Neural cell (in vitro differentiated cells): ENCODE results near the gene PBX1. TPM values are rescaled to one million over a fixed set of nuclear protein-coding genes. Genes with fewer than 3 reads are reported as not detected.

Experiments used
- H2AFZ ChIP-seq: fragments of 200-600, 300-800 bp; sonication (generic), shearing (Covaris generic); 2 replicates; pipeline ENCODE4 v1.6.0; 2014; ENCODE audit warnings: low read depth, mild to moderate bottlenecking, antibody characterized with exemption, low read length, moderate library complexity
- H3F3A ChIP-seq: fragments of 200-600 bp; shearing (Covaris generic); 2 replicates; pipeline ENCODE4 v1.6.1; 2016; ENCODE audit warnings: mild to moderate bottlenecking, moderate library complexity, mixed read lengths, antibody characterized with exemption, low read length; ENCODE audit not compliant: insufficient read depth, poor library complexity, severe bottlenecking
- H3K27ac ChIP-seq: fragments of 200-600, 300-800 bp; sonication (generic), shearing (Covaris generic); 2 replicates; pipeline ENCODE4 v1.5.1; 2014; ENCODE audit warnings: mild to moderate bottlenecking, low read length, moderate library complexity
- H3K27me3 ChIP-seq: fragments of 300-800, 200-600 bp; sonication (generic), shearing (Covaris generic); 2 replicates; pipeline ENCODE4 v1.6.0; 2014; ENCODE audit warnings: mild to moderate bottlenecking, low read depth, low read length, moderate library complexity; ENCODE audit not compliant: insufficient read depth
- H3K36me3 ChIP-seq: fragments of 300-800, 200-600 bp; sonication (generic), shearing (Covaris generic); 2 replicates; pipeline ENCODE4 v1.5.1; 2014; ENCODE audit warnings: mild to moderate bottlenecking, antibody characterized with exemption, low read length, moderate library complexity; ENCODE audit not compliant: insufficient read depth
- H3K4me2 ChIP-seq: fragments of 300-800, 200-600 bp; sonication (generic), shearing (Covaris generic); 2 replicates; pipeline ENCODE4 v1.6.0; 2014; ENCODE audit warnings: mild to moderate bottlenecking, low read length
- H3K4me3 ChIP-seq: fragments of 300-800, 200-600 bp; sonication (generic), shearing (Covaris generic); 2 replicates; pipeline ENCODE4 v1.5.1; 2014; ENCODE audit warnings: mild to moderate bottlenecking, low read length, moderate library complexity
- H3K79me2 ChIP-seq: fragments of 200-600 bp; shearing (Covaris generic); replicated peaks from 2 replicates; pipeline ENCODE4 v1.6.0; 2014; ENCODE audit warnings: mild to moderate bottlenecking, low read length, moderate library complexity; ENCODE audit not compliant: insufficient read depth
- H3K9ac ChIP-seq: fragments of 300-800, 200-600 bp; sonication (generic), shearing (Covaris generic); 2 replicates; pipeline ENCODE4 v1.6.1; 2016; ENCODE audit warnings: mild to moderate bottlenecking, low read length, mixed read lengths
- H3K9me2 ChIP-seq: fragments of 200-600 bp; shearing (Covaris generic); 2 replicates; pipeline ENCODE4 v1.6.1; 2016; ENCODE audit warnings: mild to moderate bottlenecking, low read length, mixed read lengths; ENCODE audit not compliant: insufficient read depth
- H3K9me3 ChIP-seq: fragments of 200-600, 300-800 bp; sonication (generic), shearing (Covaris generic); 2 replicates; pipeline ENCODE4 v1.6.1; 2016; ENCODE audit warnings: mild to moderate bottlenecking, mixed run types, low read length, moderate library complexity, mixed read lengths
- H4K20me1 ChIP-seq: fragments of 200-600 bp; shearing (Covaris generic); 2 replicates; pipeline ENCODE4 v1.6.1; 2016; ENCODE audit warnings: mild to moderate bottlenecking, mixed run types; ENCODE audit not compliant: insufficient read depth
- CTCF ChIP-seq: fragments of 450-650 bp; IDR thresholded peaks from 2 replicates; pipeline ENCODE4 v1.5.1; 2014; ENCODE audit warnings: antibody characterized with exemption, mild to moderate bottlenecking, moderate library complexity; ENCODE audit not compliant: poor library complexity, severe bottlenecking
- EP300 ChIP-seq: fragments of 450-650 bp; conservative IDR thresholded peaks from 2 replicates; pipeline ENCODE4 v1.6.1; 2014; ENCODE audit warnings: antibody characterized with exemption, mild to moderate bottlenecking, moderate library complexity; ENCODE audit not compliant: poor library complexity, severe bottlenecking
- EZH2 ChIP-seq: fragments of 200-600, 300-800 bp; shearing (Covaris generic), sonication (generic); IDR thresholded peaks from 2 replicates; pipeline ENCODE4 v1.6.1; 2014; ENCODE audit warnings: antibody characterized with exemption, low read length, borderline replicate concordance, mild to moderate bottlenecking; ENCODE audit not compliant: insufficient read depth, poor library complexity, severe bottlenecking
- MXI1 ChIP-seq: fragments of 450-650 bp; conservative IDR thresholded peaks from 2 replicates; pipeline ENCODE4 v1.6.1; 2014; ENCODE audit warnings: antibody characterized with exemption, mild to moderate bottlenecking; ENCODE audit not compliant: poor library complexity, severe bottlenecking
- POLR2AphosphoS5 ChIP-seq: IDR thresholded peaks from 2 replicates; pipeline ENCODE4 v1.6.1; 2012
- RAD21 ChIP-seq: fragments of 450-650 bp; conservative IDR thresholded peaks from 2 replicates; pipeline ENCODE4 v1.6.1; 2014; ENCODE audit warnings: antibody characterized with exemption, mild to moderate bottlenecking, moderate library complexity
- SMC3 ChIP-seq: fragments of 450-650 bp; conservative IDR thresholded peaks from 2 replicates; pipeline ENCODE4 v1.6.1; 2014; ENCODE audit warnings: antibody characterized with exemption, mild to moderate bottlenecking, moderate library complexity; ENCODE audit not compliant: poor library complexity
- TAF1 ChIP-seq: IDR thresholded peaks from 2 replicates; pipeline ENCODE4 v1.6.1; 2012; ENCODE audit warnings: low read depth
- polyA plus RNA-seq: library from polyadenylated mRNA; depleted of rRNA; stranded (reverse); fragments of >200 nt; gene quantifications from 2 replicates; pipeline ENCODE4 v1.2.3, GENCODE V29; 2014
- TF ChIP-seq, protein P1 (sequence below): IDR thresholded peaks from 2 replicates; pipeline ENCODE4 v1.6.1; 2012; ENCODE audit warnings: borderline replicate concordance

The PBX1 gene
- polyA plus RNA-seq, 1 donor from 2014 or later: 42.4 TPM

GRCh38 chr1:164590592-164590991 is 31.6 kb downstream of the PBX1 start:
- no peaks in the 10 kb centered on the region for H3K9me2 ChIP-seq
- peaks cover 6% of the 10 kb centered on the region for H3F3A ChIP-seq
- peaks cover 11% of the 10 kb centered on the region for H3K36me3 ChIP-seq
- H3K9ac ChIP-seq: no peak overlapping the region
- H3K79me2 ChIP-seq: peaks cover 96% of the 10 kb centered on the region
- H3K27me3 ChIP-seq: no peaks in the 10 kb centered on the region
- no peak overlapping the region for H3K27ac ChIP-seq
- no peak overlapping the region for H3K4me3 ChIP-seq
- H4K20me1 ChIP-seq: no peaks in the 10 kb centered on the region
- H2AFZ ChIP-seq: no peak overlapping the region
- H3K9me3 ChIP-seq: no peaks in the 10 kb centered on the region
- no peak overlapping the region for H3K4me2 ChIP-seq
- TF ChIP-seq, protein P1, sequence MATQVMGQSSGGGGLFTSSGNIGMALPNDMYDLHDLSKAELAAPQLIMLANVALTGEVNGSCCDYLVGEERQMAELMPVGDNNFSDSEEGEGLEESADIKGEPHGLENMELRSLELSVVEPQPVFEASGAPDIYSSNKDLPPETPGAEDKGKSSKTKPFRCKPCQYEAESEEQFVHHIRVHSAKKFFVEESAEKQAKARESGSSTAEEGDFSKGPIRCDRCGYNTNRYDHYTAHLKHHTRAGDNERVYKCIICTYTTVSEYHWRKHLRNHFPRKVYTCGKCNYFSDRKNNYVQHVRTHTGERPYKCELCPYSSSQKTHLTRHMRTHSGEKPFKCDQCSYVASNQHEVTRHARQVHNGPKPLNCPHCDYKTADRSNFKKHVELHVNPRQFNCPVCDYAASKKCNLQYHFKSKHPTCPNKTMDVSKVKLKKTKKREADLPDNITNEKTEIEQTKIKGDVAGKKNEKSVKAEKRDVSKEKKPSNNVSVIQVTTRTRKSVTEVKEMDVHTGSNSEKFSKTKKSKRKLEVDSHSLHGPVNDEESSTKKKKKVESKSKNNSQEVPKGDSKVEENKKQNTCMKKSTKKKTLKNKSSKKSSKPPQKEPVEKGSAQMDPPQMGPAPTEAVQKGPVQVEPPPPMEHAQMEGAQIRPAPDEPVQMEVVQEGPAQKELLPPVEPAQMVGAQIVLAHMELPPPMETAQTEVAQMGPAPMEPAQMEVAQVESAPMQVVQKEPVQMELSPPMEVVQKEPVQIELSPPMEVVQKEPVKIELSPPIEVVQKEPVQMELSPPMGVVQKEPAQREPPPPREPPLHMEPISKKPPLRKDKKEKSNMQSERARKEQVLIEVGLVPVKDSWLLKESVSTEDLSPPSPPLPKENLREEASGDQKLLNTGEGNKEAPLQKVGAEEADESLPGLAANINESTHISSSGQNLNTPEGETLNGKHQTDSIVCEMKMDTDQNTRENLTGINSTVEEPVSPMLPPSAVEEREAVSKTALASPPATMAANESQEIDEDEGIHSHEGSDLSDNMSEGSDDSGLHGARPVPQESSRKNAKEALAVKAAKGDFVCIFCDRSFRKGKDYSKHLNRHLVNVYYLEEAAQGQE: no peak
- TF ChIP-seq SMC3: no peak
- TF ChIP-seq RAD21: no peak
- TF ChIP-seq EZH2: no peak
- TF ChIP-seq MXI1: no peak

- H3K9ac ChIP-seq: peak overlapping the region; percentile 9
- H3K36me3 ChIP-seq: peaks cover 5% of the 10 kb centered on the region
- no peak overlapping the region for H2AFZ ChIP-seq
- H3F3A ChIP-seq: peaks cover 7% of the 10 kb centered on the region
- peaks cover 96% of the 10 kb centered on the region for H3K79me2 ChIP-seq
- H4K20me1 ChIP-seq: no peaks in the 10 kb centered on the region
- no peak overlapping the region for H3K4me2 ChIP-seq
- TF ChIP-seq POLR2AphosphoS5 (peak; percentile 55), SMC3 (peak; percentile 15), EP300 (peak; percentile 85), MXI1 (no peak), RAD21 (peak; percentile 17), TAF1 (no peak), CTCF (no peak), EZH2 (no peak)
- TF ChIP-seq, protein P1: no peak
- peak overlapping the region; percentile 53 for H3K27ac ChIP-seq
- H3K9me2 ChIP-seq: no peaks in the 10 kb centered on the region
- no peaks in the 10 kb centered on the region for H3K27me3 ChIP-seq
- H3K9me3 ChIP-seq: no peaks in the 10 kb centered on the region
- H3K4me3 ChIP-seq: peak overlapping the region; percentile 34
Observed at GRCh38 chr1:164591858-164592257, 32.9 kb downstream of the PBX1 start.
